B cell (primary cell): ENCODE data around the gene ARHGAP32. TPM values are rescaled to one million over a fixed set of nuclear protein-coding genes. Genes with fewer than 3 reads are reported as not detected.

Experiments
- ATAC-seq: fragments of 200-7000 bp; cut with Tn5 transposase; one replicate; pipeline ENCODE4 v1.10.0; 2021; ENCODE audit warnings: low read depth, mild to moderate bottlenecking, moderate number of reproducible peaks, moderate library complexity
- CTCF ChIA-PET: fragments of 350-600 bp; sonication (Branson Sonifier 250); formaldehyde crosslinking; loops from one replicate; lab custom pipeline; 2021; ENCODE audit warnings: antibody characterized with exemption, inconsistent platforms; lab: Charles Lee
- POLR2A ChIA-PET: fragments of 350-600 bp; sonication (Branson Sonifier 250); formaldehyde crosslinking; loops from one replicate; lab custom pipeline; 2021; ENCODE audit warnings: antibody characterized with exemption; lab: Charles Lee
- DNase-seq: peaks from one replicate; pipeline ENCODE4 v3.0.0; 2013
- H2AFZ ChIP-seq: 2 replicates; pipeline ENCODE4 v1.6.1; 2012; ENCODE audit warnings: mild to moderate bottlenecking, low read depth, low read length; ENCODE audit not compliant: insufficient read depth, poor library complexity, severe bottlenecking
- H3K27ac ChIP-seq, 2 donors: 1 replicate in 1 of 2; 2 replicates in 1 of 2; pipeline ENCODE4 v1.5.1; 2012 to 2013; ENCODE audit warnings: low read length in 2 of 2, mild to moderate bottlenecking in 2 of 2, moderate library complexity in 1 of 2
- H3K27me3 ChIP-seq, 4 experiments: fragments of 200-600 bp in 1 of 4; sonication (generic) in 1 of 4; replicated peaks in 1 of 4; 1 replicate in 2 of 4; 2 replicates in 2 of 4; pipeline versions ENCODE4 v1.6.1 to v1.7.0; 2013 to 2016; ENCODE audit warnings: low read length in 3 of 4, mild to moderate bottlenecking in 2 of 4, mixed read lengths in 1 of 4, moderate library complexity in 1 of 4; ENCODE audit not compliant: insufficient read depth in 4 of 4, control insufficient read depth in 3 of 4; ENCODE audit errors: control extremely low read depth in 1 of 4
- H3K36me3 ChIP-seq, 2 experiments: replicated peaks in 1 of 2; 1 replicate in 1 of 2; 2 replicates in 1 of 2; pipeline versions ENCODE4 v1.6.1 to v1.7.1; 2013; ENCODE audit warnings: low read length in 1 of 2; ENCODE audit not compliant: insufficient read depth in 2 of 2, control insufficient read depth in 1 of 2; ENCODE audit errors: control extremely low read depth in 1 of 2, extremely low read depth in 1 of 2
- H3K4me1 ChIP-seq, 2 donors: fragments of 200-600 bp in 1 of 2; sonication (generic) in 1 of 2; 1 replicate in 1 of 2; 2 replicates in 1 of 2; pipeline versions ENCODE4 v1.5.1 to v1.6.1; 2013 to 2017; ENCODE audit warnings: low read length in 2 of 2; ENCODE audit not compliant: control insufficient read depth in 2 of 2, insufficient read depth in 2 of 2
- H3K4me2 ChIP-seq: replicated peaks from 2 replicates; pipeline ENCODE3; 2012; ENCODE audit warnings: mild to moderate bottlenecking, low read depth, low read length; ENCODE audit not compliant: poor library complexity, severe bottlenecking
- H3K4me3 ChIP-seq, 5 experiments: fragments of 200-600 bp in 1 of 5; sonication (generic) in 1 of 5; 1 replicate in 3 of 5; 2 replicates in 2 of 5; pipeline versions ENCODE4 v1.5.1 to v1.7.0; 2011 to 2016; ENCODE audit warnings: low read length in 4 of 5, mild to moderate bottlenecking in 4 of 5, low read depth in 2 of 5, control low read depth in 1 of 5, moderate library complexity in 1 of 5; ENCODE audit not compliant: insufficient read depth in 1 of 5; ENCODE audit errors: control extremely low read depth in 1 of 5, extremely low read depth in 1 of 5
- H3K79me2 ChIP-seq: fragments of 200-600 bp; sonication (generic); one replicate; pipeline ENCODE4 v1.6.0; 2016; ENCODE audit warnings: low read length; ENCODE audit not compliant: control insufficient read depth, insufficient read depth
- H3K9ac ChIP-seq: fragments of 200-600 bp; sonication (generic); 2 replicates; pipeline ENCODE4 v1.6.1; 2017; ENCODE audit warnings: mild to moderate bottlenecking, low read length, moderate library complexity
- H3K9me3 ChIP-seq, 3 donors: one replicate each; pipeline versions ENCODE4 v1.6.1 to v1.7.1; 2013; ENCODE audit warnings: low read length in 2 of 3; ENCODE audit not compliant: control insufficient read depth in 2 of 3, insufficient read depth in 1 of 3; ENCODE audit errors: control extremely low read depth in 1 of 3
- H4K20me1 ChIP-seq: 2 replicates; pipeline ENCODE4 v1.6.0; 2012; ENCODE audit warnings: mild to moderate bottlenecking, low read length; ENCODE audit not compliant: insufficient read depth, control insufficient read depth, poor library complexity, severe bottlenecking
- H3K27ac Mint-ChIP-seq: one replicate; pipeline ENCODE4 v1.8.0; 2021; ENCODE audit warnings: mixed read lengths
- H3K27me3 Mint-ChIP-seq: one replicate; pipeline ENCODE4 v1.8.0; 2021; ENCODE audit warnings: mixed read lengths
- H3K4me1 Mint-ChIP-seq: one replicate; pipeline ENCODE4 v1.8.0; 2021; ENCODE audit warnings: mixed read lengths
- H3K4me3 Mint-ChIP-seq: one replicate; pipeline ENCODE4 v1.8.0; 2021; ENCODE audit warnings: mixed read lengths
- H3K9me3 Mint-ChIP-seq: one replicate; pipeline ENCODE4 v1.8.0; 2022; ENCODE audit warnings: mixed read lengths; ENCODE audit not compliant: insufficient read depth
- EZH2 ChIP-seq: IDR thresholded peaks from 2 replicates; pipeline ENCODE4 v1.6.1; 2012; ENCODE audit warnings: borderline replicate concordance, low read depth, mild to moderate bottlenecking, moderate library complexity, low read length; ENCODE audit not compliant: insufficient read depth, poor library complexity, severe bottlenecking
- WGBS: methylation state at CpG from one replicate; pipeline ENCODE4 v1.1.5; 2013; ENCODE audit warnings: missing lambda C conversion rate; ENCODE audit not compliant: insufficient coverage; 5-methylcytosine and 5-hydroxymethylcytosine counted together
- intact Hi-C: fragments of 100-400 bp; cut with micrococcal nuclease; formaldehyde crosslinking; loops from one replicate; pipeline ENCODE4 v1.10.0; 2022
- polyA plus RNA-seq: library from polyadenylated mRNA; depleted of rRNA; stranded (reverse); fragments of >200 nt; gene quantifications from 2 replicates; pipeline ENCODE4 v1.2.3, GENCODE V29; 2012
- total RNA-seq, 2 donors: library from RNA; stranded (reverse); fragments of 120-200 nt in 1 of 2; gene quantifications; 1 replicate in 1 of 2; 2 replicates in 1 of 2; pipeline versions ENCODE4 v1.2.3 to v1.2.4, GENCODE V29; 2013 to 2022
- TF ChIP-seq, protein P1 (sequence below): fragments of 200-600 bp; IDR thresholded peaks from one replicate; pipeline ENCODE4 v1.8.0; 2022; ENCODE audit warnings: antibody characterized with exemption, mild to moderate bottlenecking

ARHGAP32 gene
- total and polyA plus RNA-seq, 2 donors (not counting 1 experiment from before 2014, with no cell fraction given), result 4.4 to 10.6 TPM

DNA sequence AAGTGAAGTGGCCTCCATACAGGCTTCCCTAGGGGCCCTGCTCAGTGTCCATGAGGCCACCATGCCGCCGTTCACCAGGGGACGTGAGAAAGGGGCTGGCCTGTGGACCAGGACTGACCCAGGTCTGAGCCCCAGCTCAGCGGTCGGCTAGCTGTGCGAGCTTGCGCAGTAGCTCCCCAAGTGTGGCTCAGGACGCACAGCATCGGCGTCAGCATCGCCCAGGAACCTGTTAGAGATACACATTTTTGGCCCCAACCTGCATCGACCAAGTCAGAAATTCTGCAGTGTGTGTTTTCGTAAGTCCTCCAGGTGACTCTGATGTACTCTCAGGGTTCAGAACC lies 249.9 kb downstream of the ARHGAP32 start:
- H3K27me3 Mint-ChIP-seq, result peaks cover 38% of the 10 kb centered on the region
- H2AFZ ChIP-seq, result no peak overlapping the region
- CTCF ChIA-PET, result interaction anchor here (4.7 kb wide), 1 partner anchor 14 kb away, joined by 24 read pairs; no protein-coding TSS in a partner anchor

DNA sequence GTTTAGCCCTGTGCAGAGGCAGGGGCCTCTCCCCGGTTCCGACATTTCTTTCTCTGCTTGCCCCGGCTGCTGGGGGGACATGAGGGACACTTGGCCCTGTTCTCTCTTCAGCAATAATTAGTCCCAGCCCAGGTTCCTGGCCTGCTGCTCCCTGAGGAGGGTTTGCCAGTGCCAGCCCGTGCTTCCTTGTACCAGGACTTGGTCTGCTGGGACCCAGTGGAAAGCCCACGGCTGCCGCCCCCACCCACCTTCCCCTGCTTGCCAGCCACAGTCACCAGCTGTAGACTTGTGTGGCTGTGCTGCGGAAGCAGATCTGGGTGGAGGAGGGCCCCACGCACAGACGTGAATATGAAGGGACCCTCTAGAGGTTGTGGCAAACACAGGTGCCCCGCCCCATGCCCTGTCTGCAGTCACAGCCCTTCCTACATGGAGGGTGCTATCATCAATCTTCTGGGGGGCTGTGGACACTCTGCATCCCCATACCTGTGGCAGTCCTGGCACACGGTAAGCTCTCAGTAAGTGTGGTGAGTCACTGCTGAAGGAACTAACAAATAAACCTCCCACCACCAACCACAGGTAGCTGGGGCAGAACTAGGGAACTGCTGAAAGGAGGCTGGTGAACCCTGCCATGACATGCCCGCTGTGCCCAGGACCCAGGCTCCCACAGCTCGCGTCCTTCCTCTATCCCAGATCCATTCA lies 250.4 kb downstream of the ARHGAP32 start:
- Histone ChIP-seq H3K9ac (no peak overlapping the region), H4K20me1 (no peaks in the 10 kb centered on the region), H3K36me3 (no peaks in the 10 kb centered on the region), H3K4me1 (no peaks in the 10 kb centered on the region), H3K79me2 (no peaks in the 10 kb centered on the region), H2AFZ (no peak overlapping the region), H3K9me3 (peaks cover 0 to 7% (median 0%) of the 10 kb centered on the region in 3 donors), H3K27ac (no peak overlapping the region), H3K4me2 (no peak overlapping the region), H3K27me3 (peaks cover 0 to 28% (median 5%) of the 10 kb centered on the region in 4 experiments), H3K4me3 (no peak overlapping the region)
- no peak overlapping the region for H3K4me3 Mint-ChIP-seq
- H3K9me3 Mint-ChIP-seq, result no peaks in the 10 kb centered on the region
- ATAC-seq (no peak), DNase-seq (no peak)
- H3K27me3 Mint-ChIP-seq, result peaks cover 38% of the 10 kb centered on the region
- intact Hi-C loops, result no loop called here
- CTCF ChIA-PET, result interaction anchor here (1.1 to 4.7 kb wide), 2 partner anchors 15 to 56 kb away, joined by 4 to 24 read pairs; no protein-coding TSS in a partner anchor
- 84% methylated on average over 13 of the region's 14 CpGs for WGBS
- no peak overlapping the region for H3K27ac Mint-ChIP-seq
- TF ChIP-seq, protein P1, sequence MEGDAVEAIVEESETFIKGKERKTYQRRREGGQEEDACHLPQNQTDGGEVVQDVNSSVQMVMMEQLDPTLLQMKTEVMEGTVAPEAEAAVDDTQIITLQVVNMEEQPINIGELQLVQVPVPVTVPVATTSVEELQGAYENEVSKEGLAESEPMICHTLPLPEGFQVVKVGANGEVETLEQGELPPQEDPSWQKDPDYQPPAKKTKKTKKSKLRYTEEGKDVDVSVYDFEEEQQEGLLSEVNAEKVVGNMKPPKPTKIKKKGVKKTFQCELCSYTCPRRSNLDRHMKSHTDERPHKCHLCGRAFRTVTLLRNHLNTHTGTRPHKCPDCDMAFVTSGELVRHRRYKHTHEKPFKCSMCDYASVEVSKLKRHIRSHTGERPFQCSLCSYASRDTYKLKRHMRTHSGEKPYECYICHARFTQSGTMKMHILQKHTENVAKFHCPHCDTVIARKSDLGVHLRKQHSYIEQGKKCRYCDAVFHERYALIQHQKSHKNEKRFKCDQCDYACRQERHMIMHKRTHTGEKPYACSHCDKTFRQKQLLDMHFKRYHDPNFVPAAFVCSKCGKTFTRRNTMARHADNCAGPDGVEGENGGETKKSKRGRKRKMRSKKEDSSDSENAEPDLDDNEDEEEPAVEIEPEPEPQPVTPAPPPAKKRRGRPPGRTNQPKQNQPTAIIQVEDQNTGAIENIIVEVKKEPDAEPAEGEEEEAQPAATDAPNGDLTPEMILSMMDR, result no peak
- TF ChIP-seq EZH2, result no peak
- POLR2A ChIA-PET, result no interaction called here
- H3K4me1 Mint-ChIP-seq, result no peaks in the 10 kb centered on the region

More for the DNA sequence above, 249.9 kb downstream of the ARHGAP32 start:
- Mint-ChIP-seq H3K4me3 (no peak overlapping the region), H3K27ac (no peak overlapping the region), H3K4me1 (no peaks in the 10 kb centered on the region), H3K9me3 (no peaks in the 10 kb centered on the region)
- Histone ChIP-seq H3K27me3 (peaks cover 0 to 28% (median 5%) of the 10 kb centered on the region in 4 experiments), H4K20me1 (no peaks in the 10 kb centered on the region), H3K4me1 (no peaks in the 10 kb centered on the region), H3K27ac (no peak overlapping the region), H3K9me3 (peaks cover 0 to 7% (median 0%) of the 10 kb centered on the region in 3 donors), H3K4me3 (no peak overlapping the region), H3K9ac (no peak overlapping the region), H3K4me2 (no peak overlapping the region), H3K79me2 (no peaks in the 10 kb centered on the region), H3K36me3 (no peaks in the 10 kb centered on the region)
- no peak for TF ChIP-seq EZH2
- TF ChIP-seq, protein P1, result no peak
- ATAC-seq (no peak), DNase-seq (no peak)
- 97% methylated on average over 13 of the region's 13 CpGs for WGBS
- intact Hi-C loops, result no loop called here
- POLR2A ChIA-PET, result no interaction called here
